NCI-H1092 treated with DMSO at 0.1 percent for 48 hours (cell line): Measurements from ENCODE around the gene FAM186B.
A peak's percentile ranks its signal among the peaks of the same experiment; 100 is the strongest.

Source experiments
- DNase-seq: peaks from one replicate; lab custom pipeline; 2025; lab: John Stamatoyannopoulos, UW

FAM186B gene

DNA sequence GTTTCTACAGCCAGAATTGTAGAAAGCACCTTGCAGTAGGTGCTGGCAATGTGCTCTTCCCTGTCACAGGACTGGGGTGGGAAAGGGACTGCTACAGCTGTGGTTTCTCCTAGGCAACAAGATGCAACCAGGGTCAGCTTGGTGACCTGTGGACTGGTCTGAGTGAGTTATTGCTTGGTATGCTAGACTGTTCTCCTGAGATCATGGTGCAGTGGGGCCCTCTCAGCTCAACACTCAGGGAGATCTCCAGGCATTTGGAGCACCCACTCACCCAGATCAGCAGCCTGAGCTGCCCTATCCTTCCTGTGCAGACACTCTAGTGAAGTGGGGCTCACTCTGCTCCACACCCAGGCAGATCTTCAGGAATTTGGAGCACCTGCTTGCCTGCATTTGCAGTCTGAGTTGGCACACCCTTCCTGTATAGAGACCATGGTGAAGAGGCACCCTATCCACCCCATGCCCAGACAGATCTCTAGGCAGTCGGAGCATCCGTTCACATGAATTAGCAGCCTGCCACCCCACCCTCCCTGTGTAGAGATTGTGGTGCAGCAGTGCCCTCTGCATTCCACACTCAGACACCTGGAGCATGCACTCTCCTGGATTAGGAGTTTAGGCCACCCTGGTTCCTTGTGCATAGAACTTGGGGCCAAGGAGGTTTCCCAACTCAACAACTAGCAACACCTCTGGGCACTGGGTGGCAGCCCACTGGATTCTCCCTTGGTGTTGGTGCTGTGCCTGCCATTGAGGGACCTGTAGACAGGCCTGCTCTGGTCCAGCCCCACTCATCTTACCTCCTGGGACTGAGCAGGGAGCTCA is 3.8 kb upstream of the FAM186B start:
- DNase-seq: no peak

DNA sequence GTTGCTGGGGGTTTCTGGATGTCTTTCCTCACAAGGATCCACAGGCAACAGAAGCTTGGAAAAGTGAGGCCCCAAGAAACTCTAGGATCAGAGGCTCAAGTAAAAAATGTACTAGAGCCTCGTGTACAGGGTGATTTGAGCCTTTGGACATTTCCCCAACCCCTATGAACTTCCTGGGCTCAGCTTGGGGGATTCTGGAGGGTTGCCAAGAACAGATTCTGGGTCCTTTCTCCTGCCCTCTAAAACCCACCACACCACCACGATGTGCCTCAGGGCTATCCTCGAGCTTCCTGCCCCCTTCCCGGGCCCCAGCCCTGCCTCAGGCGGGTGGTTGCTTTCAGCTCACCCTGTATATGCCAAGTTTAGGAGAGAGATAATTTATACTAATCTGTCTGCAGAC is 583 bp downstream of the FAM186B start:
- no peak for DNase-seq

DNA sequence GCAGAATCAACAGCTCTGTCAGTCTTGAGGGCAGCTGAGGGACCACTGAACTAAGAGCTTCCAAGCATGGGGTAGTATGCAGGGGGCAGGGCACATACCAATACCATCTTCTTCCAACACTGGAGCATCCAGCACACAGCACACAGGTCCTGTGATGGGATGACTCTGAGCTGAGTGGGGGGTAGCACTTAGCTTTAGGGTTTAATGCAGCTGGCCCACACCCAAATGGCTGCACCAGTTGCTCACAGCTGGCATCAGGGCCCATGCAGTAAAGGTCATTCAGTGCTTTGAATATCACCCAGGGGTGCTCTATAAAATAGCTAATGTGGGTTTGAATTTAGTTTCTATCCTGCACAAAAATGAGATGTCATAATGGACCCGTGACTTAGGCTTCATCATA is 1.7 kb downstream of the FAM186B start:
- DNase-seq: no peak

DNA sequence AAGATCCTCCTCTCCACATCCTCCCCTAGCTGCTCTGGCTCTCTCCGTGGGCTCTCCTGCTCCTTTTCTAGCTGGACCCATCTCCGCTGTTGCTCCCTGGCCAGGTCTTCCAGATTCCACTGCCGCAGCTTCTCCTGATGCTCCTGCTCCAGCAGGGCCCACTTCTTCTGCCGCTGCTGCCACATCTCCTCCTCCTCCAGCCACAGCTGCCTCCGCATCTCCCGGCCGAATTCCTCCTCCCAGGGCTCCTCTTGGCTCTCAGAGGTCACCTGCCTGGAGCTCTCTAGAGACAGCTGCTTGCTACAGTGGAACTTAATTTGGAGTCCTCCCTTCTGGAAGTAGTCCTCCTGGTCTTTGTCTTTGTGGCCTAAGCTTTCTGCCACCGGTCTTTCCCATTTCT is 5.5 kb downstream of the FAM186B start:
- no peak for DNase-seq

DNA sequence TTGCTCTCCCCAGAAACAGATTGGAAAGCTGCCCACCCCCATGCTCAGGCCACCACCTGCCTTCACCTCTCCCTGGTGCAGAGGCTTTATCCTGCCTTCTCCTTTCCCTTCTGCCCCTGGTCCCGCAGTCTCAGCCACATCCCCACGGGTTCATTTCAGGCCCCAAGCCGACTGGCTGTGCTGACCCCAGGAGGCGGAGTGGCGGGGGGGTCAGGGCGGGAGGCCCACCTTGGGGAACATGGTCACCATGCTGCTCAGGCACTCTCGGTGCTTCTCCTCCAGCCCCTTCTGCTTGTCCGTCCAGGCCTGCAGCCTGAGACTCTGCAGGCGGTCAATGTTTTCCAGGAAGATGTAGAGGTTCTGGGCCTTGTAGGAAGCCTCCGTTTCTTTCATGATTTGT is 6.9 kb downstream of the FAM186B start:
- DNase-seq: no peak

- no peak for DNase-seq
Measured at GRCh38 chr12:49588721-49589516, 16.5 kb downstream of the FAM186B start.

DNA sequence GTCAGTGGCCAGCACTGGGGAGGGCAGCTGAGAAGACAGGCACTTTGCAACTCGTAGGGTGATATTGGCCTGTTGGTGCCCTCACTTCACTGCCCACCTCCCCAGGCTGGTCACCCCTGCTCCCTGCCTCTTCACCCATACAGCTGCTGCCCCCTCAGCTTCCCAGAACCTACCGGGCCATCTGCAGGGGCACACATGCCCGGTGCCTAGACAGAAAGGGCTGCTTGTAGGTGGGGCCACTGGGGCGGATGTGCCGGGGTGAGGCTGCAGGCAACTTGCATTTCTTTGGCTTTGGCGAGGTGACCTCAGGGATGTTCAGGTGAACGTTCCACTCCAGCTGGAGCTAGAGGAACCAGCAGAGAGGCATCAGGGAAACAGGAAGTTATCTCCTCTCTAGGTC is 17.2 kb downstream of the FAM186B start:
- DNase-seq: no peak

DNA sequence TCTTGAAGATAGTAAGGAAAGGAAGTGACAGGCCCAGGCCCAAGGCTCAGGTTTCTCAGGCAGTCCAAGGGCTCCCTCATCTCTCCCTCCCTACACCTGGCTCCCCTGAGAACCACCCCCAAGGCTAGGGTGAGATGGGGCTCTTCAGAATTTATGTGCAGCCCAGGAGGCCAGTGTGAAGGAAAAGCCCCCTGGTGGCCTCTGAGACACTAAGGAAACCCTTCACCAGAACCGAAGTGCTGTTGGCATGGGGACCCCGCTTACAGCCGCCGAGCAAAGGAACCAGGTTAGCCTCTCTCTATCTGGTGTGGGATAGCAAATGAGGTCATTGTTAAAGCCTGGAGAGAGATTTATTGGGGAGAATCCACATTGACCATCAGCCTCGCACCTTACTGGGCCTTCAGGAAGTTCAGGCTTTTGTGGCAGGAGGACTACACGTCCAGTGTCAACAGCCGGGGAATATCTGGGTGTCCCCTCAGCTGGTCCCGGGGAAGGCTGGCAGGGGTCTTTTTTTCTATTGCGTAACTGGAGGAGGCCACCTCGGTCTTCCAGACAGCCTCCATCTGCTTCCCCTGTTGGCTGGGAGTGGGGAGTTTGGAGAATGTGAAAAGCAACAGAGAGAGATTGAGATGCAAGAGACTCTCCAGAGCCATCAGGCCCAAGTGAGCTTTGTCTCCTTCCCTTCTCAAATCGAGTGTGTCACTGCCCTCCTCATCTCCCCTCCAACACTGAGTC is 18.1 kb downstream of the FAM186B start:
- DNase-seq: no peak

GRCh38 chr12:49585477-49586459 is 19.7 kb downstream of the FAM186B start:
- DNase-seq: no peak

DNA sequence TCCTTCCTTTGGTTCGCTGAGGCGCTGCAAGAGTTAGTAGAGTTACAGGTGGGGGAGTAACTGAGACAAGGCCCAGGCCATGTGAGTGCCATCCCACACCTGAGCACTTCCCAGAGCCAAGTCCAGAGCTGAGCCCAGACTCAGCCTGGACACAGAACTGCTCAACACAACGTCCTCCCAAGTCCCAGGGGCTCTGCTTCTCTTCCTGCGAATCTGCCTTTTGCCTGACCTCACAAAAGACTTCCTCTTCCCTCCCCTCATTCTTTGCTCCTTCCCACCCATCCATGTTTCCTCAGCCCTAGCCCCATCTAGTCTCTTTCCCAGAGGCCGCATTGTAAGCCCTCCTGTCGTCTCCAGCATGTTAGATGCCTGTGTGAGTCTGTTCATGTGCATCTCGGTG is 20.8 kb downstream of the FAM186B start:
- DNase-seq: no peak

DNA sequence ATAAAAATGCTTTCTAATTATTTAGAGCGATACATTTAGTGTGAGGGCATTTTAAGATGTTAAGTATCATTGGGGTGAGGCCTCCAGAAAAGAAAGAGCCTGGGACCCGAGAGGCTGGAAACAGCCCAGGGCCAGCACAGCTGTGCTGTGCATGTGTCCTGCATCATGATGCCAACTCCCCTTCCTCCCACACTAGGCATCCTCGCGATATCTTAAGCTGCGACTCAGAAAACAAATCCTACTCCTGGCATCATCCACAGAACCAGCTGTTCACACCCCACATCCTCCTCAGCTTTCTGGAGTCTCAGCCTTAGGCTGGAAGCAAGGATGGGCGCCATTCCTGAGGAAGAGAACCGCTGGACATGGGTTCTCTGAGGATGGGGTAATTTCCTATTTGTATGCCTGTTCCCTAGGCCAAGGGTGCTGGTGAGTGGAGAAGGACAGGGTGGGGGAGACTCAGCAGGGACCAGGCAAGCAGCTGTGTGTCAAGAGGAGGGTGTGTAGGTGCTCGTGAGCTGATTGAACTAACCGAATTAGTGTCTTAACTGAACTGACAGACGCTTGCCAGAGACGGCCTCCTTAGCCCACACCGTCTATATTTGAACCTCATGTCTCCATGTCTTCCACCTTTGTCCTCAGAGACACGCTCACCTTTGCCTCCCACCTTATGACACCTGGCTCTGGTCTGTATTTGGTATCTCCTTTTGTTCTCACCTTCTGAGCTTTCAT is 21.9 kb downstream of the FAM186B start:
- no peak for DNase-seq

- DNase-seq: no peak
Measured at GRCh38 chr12:49582850-49583249, 22.6 kb downstream of the FAM186B start.

- no peak for DNase-seq
Measured at GRCh38 chr12:49582201-49582600, 23.2 kb downstream of the FAM186B start.

GRCh38 chr12:49580572-49581535 is 24.6 kb downstream of the FAM186B start:
- peak; percentile 53 for DNase-seq

DNA sequence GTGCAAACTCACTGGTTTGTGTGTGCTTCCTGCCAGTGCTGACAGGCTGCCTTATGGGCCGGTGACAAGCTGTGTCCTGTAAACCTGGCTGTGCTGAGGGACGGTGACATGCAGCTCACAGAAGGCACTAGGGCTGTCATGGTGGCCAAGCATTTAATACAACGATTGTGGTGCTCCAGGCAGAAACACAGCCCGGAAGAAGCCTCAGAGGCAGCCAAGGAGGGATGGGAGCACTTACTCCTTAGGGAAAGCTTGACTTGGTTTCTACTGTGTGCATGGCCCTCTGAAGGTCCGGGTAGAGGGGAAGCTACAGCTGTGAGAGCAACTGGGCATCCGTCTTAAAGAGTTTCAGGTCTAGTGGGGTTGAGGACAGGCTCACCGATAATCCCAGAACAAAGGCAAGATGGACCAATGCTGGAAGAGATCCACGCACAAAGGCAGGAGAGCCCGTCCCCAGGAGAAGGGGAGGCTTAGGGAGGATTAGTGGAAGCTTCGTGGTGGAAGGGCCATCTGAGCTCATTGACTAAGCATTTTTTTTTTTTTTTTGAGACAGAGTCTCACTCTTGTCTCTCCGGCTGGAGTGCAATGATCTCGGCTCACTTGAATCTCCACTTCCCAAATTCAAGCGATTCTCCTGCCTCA is 26.8 kb downstream of the FAM186B start:
- DNase-seq: no peak

DNA sequence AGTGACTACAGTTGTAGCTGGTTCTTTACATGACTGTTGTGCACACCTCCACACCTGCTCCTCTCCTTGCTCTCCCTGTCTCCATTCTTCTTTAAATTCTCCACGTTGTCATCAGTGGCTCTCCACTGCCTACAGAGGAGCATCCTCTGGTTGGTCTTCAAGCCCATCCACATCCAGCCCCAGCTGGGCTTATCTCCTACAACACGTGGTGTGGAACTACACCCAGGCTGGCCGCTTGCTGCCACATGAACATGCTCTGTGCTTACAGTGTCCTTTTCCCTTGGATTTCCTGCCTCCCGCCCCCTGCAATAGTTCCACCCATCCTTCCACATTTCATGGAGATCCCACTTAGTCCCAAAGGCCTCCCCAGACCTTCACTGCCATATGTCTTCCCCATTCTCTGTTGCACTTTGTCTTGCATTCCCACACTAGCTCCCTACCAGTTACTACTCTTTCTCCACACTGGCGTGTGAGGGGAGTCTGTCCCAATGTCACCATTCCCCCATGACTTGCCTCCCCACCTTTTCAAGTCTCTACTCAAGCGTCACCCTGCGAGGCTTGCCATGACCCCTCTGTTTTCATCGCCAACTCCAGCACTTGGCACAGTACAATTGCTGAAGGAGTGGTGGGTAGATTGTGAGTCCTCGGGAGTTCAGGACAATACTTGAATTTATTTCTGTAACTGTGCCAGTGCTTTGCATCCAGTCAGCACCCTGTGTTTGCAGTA is 27.7 kb downstream of the FAM186B start:
- no peak for DNase-seq

GRCh38 chr12:49568442-49569162 is 36.8 kb downstream of the FAM186B start:
- no peak for DNase-seq
